Dermis microvascular lymphatic vessel endothelial cell (primary cell): ENCODE results near the gene MYO3B. TPM values are rescaled to one million over a fixed set of nuclear protein-coding genes. Genes with fewer than 3 reads are reported as not detected.
"Not testable (repeated sequence)": the region's sequence is repeated elsewhere in the genome, so short reads cannot be mapped to it uniquely, and the experiment has no call there.

Experiments
- DNase-seq, 2 donors: peaks; one replicate each; pipeline versions ENCODE4 v3.0.0 to v3.0.0-alpha.2; 2010; ENCODE audit warnings: low read depth in 2 of 2
- total RNA-seq: library from RNA; depleted of rRNA; stranded (reverse); fragments of >200 nt; gene quantifications from 2 replicates; pipeline ENCODE4 v1.2.1, GENCODE V29; 2014

The MYO3B gene
- total RNA-seq, 1 donor from 2014 or later: not detected

DNA sequence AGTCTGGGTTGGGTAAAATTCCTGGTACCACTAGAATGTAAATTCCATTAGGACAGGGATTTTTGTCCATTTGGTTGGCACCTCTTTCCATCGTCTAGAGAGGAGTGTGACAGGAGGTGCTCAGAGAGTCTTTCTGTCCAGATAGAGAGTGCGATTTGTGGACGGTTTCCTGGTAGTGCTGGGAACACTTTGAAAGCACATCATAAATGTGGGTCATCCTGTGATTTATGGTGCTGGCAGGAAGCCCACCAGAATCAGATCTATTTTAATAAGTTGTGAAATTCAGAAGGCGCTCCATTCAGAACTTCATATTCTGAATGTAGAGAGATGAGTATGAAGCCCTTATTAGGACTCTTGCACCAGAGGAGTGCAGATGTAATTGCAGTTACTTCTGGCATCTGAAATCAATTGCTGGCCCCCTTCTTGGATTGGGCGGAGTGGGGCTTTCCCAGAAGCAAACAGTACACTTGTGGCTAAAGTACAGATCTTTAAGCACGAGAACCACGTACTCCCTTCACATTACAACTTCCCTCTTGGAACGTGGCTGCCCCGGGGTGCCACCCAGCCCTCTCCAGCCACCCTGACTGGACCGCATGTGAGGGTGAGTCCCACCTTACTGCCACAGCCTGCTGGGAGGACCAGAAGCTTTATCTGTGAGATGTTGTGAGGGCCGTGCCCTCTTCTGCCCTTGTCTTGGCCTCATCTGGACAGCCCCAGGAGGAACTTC is 243.2 kb downstream of the MYO3B start:
- no peak for DNase-seq

GRCh38 chr2:170423919-170424318 is 246.0 kb downstream of the MYO3B start:
- DNase-seq: no peak

- DNase-seq: no peak
These were observed 247.4 kb downstream of the MYO3B start for GRCh38 chr2:170425281-170425751.

DNA sequence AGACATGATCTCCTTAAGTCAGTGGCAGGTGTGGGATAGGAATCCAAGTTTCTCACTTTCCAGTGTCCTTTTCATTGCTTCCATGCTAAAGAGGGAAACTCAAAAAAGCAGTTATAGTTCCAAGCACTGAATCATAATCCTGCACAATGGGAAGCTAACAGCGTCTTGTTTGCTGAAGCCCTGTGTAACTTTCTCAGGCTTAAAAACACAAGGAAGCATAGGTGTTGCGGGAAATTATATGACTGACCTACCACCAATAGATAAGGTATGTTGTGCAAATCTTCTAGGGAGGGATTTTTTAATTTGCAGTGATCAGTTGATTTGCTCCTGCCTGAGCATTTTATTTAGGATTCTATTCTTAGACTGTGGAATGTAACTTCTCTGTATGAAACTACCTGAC is 250.9 kb downstream of the MYO3B start:
- DNase-seq: no peak

- no peak for DNase-seq
These were observed 254.9 kb downstream of the MYO3B start for GRCh38 chr2:170432823-170433222.

DNA sequence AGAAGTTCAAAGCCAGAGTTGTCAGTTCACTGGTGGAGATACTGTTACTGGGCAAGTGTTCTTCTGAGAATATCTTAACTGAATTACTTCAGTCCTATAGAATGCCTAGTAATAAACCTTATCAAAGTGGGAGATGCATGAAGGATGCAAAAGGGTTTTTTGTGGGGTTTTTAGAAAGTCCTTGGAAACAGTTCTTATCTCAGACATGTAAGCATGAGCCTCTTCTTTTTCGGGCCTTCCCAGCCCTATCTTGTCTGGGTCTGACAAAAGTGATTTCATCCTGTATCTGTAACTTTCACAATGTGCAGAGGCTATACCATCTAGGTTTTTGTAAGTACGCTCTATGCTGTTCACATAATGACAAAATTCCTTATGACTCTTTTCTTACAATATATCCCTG is 255.5 kb downstream of the MYO3B start:
- no peak for DNase-seq

DNA sequence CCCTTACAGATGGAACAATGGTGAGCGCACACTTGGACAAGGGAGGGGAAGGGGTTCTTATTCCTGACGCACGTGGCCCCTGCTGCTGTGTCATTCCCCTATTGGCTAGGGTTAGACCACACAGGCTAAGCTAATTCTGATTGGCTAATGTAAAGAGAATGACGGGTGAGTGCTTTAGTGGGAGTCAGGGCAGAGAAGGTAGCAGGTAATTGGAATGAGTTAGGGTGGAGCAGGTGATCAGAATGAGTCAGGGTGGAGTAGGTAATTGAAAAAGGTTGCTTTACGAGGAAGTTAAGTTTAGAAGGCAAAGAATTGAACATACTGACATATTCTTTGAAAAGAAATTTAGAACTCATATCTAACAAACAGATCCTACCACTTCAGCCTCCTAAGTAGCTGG is 256.4 kb downstream of the MYO3B start:
- DNase-seq: not testable (repeated sequence)

DNA sequence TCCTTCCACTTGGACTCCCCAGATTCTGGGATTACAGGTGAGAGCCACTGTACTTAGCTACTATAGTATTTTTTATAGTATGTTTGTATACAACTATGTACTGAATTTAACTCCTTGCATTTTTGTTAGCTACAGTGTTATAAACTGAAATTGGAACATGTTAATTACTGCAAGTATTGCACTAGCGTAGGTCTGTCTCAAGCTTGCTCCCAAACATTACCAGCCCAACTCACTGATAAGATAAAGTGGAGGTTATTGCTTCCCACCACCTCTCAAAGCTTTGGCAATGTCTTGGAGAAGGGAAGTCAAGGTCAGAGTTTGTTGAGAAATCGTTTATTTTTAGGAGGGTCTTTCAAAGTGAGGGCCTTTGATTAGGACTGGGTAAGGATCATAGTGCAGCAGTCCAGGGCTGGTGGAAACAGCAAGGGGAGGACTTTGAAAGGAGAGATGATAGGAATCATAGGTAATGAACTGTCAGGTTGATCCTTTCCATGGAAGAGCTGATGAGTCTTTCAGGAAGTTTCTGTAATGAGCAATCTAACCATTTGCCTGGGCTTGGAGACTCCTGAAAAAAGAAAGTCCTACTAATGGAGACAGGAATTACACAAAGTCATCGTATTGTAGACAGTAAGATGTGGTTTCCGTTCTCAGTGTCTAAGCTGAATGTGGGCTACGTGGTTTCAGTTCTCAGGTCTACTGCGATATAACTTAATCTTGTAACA is 257.1 kb downstream of the MYO3B start:
- DNase-seq: no peak

DNA sequence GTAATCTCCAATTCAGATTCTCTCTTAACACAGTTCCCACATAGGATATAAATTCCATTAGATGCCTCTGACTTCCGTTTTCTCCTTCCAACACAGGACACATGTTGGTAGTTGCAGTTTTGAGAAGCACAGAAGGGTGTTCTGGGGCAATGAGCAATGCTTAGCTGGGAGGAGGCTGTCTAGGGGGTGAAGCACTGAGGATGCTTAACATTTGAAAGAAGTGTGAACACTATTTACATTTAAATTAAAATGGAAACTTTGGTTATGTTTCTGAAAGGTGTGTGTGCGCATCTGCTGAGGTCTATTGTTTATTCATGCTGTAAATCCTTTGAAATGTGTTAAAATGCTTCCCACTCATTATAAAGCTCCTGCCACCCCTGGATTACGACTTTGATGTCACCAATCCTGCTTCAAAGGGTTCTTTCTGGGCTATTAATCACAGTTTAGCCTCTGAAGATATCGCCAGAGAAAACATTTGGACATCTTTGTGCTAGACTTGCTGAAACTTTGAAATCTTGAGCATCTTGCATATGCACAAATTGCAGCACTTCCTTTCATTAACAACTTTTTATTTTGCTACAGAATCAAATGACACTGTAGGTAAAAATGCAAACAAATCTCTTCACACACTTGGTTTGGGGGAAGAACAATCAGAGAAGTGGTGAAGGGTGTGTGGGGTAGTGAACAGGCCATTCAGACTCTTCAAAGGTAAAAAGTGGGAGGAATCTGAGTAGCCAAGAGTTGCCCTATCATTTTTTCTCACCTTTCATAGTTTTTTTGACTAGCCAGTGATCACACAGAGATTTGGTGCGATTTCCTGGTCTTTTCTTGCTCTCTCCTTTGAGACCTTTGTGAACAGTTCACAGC is 258.4 kb downstream of the MYO3B start:
- DNase-seq: no peak

DNA sequence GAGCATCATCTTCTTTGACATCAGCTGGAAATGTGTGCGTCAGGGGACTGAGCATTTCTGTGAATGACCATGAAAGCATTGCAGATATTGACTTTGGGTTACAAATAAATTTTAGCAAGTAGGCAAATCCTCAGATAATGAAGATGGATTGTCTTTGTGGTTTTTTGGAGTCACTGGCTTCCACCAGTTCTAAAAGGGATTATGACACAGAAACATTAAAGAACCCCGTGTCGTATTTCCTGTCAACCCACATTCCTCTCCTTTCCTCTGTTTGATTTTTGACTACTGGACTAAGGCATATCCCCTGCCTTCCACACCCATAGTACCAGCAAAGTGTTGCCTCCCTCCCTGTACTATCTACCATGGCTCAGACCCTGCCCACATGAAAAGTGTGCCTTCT is 268.1 kb downstream of the MYO3B start:
- no peak for DNase-seq

DNA sequence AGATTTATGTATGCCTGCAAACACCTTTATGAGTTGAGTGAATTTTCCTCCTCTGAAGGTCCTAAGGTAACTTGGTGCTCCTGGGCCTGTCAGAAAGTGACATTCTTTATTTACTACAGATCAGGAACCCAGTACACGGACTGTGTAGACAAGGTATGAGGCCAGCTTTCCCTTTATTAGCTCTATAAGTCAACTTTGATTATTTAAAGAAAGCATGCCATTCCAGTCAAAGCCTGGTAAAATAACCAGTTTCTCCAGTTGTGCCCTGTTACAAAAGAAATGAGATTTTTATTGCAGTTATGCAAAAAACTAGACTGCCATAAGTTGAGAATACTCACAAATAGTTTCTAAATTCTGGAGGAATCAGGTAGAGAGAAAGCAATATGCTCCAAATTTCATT is 271.1 kb downstream of the MYO3B start:
- DNase-seq: no peak

- DNase-seq: no peak
These were observed 276.8 kb downstream of the MYO3B start for GRCh38 chr2:170454471-170455372.

DNA sequence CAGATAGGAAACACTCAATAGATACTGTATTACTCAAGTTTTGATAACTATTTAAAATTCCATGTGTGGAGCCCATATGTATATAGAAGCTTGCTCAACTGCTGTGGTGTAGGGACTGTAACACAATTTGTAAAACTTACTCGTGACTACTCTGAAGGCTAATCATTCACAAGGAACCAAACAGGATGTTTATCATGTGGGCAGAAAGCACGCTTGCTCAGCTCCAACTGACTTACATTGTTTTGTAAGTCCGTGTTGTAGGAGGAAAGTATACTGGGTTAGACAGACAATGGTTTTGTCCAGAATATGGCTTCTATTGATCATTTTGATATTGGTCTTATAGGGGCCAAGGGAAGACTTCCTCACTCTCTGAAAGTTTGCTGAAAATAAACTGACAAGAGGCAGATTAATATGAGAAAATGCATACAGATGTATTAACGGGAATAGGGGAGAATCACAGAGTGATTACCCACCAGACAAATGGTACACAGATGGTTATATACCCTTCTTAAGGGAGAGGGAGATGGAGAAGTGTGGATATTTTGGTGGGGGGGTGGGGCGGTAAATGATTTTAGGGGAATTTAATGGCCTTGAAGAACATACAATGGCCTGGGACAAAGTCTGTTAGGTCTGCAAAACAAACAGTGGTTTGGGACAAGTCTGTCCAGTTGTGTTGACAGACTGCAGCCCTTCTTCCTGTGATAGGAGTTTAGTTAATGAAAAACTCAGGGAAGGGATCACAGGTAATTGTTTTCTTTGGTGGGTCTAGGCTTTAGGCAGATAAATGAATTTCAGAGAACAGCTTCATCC is 277.9 kb downstream of the MYO3B start:
- DNase-seq: peak in 1 of 2 donors; percentile 19

DNA sequence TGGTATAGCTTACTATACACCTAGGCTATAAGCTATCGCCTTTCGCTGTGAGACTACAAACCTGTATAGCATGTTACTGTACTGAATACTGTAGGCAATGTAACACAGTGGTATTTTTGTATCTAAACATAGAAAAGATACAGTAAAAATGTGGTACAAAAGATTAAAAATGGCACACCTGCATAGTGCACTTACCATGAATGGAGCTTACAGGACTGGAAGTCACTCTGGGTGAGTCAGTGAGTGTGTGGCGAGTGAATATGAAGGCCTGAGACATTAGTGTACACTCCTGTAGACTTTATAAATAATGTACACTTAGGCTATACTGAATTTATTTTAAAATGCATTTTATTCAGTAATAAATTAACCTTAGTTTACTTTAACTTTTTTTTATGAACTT is 279.0 kb downstream of the MYO3B start:
- no peak for DNase-seq

GRCh38 chr2:170457742-170458141 is 279.8 kb downstream of the MYO3B start:
- DNase-seq: no peak

- peak; percentile 2 to 17 for DNase-seq
These were observed 283.9 kb downstream of the MYO3B start for GRCh38 chr2:170461889-170462288.

DNA sequence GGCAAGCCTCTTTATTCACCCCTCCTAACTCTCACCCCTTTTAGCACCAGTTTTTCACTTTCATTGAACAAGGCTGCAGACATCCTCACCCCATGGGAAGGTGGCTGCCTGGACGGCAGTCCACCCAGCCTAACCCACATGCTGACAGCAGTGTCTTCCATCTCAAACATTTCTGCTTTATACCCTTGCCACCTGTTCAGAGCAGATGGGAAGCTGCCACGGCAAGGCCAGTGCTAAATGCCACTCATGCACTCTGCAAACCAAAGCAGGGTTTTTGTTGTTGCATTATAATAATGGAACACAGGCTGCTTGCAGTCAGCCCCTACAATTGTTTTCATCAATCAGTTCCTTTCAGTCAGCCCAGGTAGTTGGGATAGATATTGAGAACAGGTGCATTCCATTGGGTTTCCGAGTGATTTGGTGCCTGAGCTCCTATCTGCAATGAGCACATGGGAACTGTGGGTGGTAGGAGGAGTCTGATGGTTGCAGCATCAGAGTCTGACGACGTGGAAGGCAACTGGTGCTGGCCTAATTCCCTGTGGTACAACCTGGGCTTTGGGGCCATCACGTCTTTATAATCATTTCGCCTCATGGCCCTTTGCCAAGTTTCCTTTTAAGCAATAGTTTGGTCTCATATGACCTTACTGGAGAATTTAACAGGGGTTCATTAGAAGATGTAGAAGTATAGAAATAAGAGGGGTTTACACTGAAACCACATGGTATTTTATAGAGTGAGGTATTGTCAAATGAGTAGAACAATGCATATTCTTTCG is 284.7 kb downstream of the MYO3B start:
- no peak for DNase-seq

GRCh38 chr2:170463206-170463537 is 285.2 kb downstream of the MYO3B start:
- DNase-seq: no peak

DNA sequence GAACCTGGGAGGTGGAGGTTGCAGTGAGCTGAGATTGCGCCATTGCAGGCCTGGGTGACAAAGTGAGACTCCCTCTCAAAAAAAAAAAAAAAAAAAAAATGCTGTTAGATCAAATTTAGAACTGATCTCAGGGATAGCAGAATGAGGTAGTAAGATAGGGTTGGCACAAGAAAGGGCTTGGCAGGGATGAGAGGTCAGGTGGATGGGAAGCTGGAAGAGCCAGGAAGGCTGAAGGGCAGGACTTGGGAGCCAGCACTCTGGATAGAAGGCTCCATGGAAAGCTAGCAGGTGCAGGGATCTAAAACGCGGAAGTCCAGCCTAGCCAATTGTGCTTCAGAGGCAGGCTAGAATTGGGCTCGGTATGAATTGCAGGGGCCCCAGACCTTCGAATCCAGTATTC is 286.3 kb downstream of the MYO3B start:
- no peak for DNase-seq

- DNase-seq: peak; percentile 4 to 21
These were observed 287.3 kb downstream of the MYO3B start for GRCh38 chr2:170465241-170465640.
